Measurements from ENCODE around the gene ATAD1. TPM values are rescaled to one million over a fixed set of nuclear protein-coding genes. Genes with fewer than 3 reads are reported as not detected.

The ATAD1 gene
- total and polyA plus RNA-seq, 4 donors = 11.6 to 50.2 (median 28.7) TPM

- no peak overlapping the region for H3K4me3 ChIP-seq
- no peaks in the 10 kb centered on the region for H3K27me3 ChIP-seq (ENCODE audit: control insufficient read depth in 3 of 3, insufficient read depth in 3 of 3, low read length in 2 of 3)
- WGBS, 2 donors = 93 to 95% methylated on average over 4 of the region's 4 CpGs
- H3K4me1 ChIP-seq (ENCODE audit: control insufficient read depth in 5 of 5, insufficient read depth in 5 of 5, low read length in 5 of 5) = peaks cover 0 to 16% (median 5%) of the 10 kb centered on the region in 5 donors
- DNase-seq (no peak), ATAC-seq (ENCODE audit: insufficient read depth, low FRiP score) (no peak)
- H3K9ac ChIP-seq (ENCODE audit: insufficient read depth in 1 of 2, low read length in 2 of 2) = no peak overlapping the region
- peaks cover 0 to 6% (median 0%) of the 10 kb centered on the region in 4 donors for H3K36me3 ChIP-seq (ENCODE audit: control insufficient read depth in 4 of 4, insufficient read depth in 4 of 4, low read length in 4 of 4)
- TF ChIP-seq CTCF (IDR thresholded peaks at IDR 0.05; ENCODE audit: control extremely low read depth, extremely low read depth) = no peak
- H3K27ac ChIP-seq (ENCODE audit: low read depth in 1 of 2, low read length in 1 of 2) = peak overlapping the region in 1 of 2 donors; percentile 27
- no peaks in the 10 kb centered on the region for H3K9me3 ChIP-seq (ENCODE audit: control insufficient read depth in 4 of 4, insufficient read depth in 3 of 4, low read length in 3 of 4)
Measured at GRCh38 chr10:87702973-87703294, 115.1 kb downstream of the ATAD1 start.

- no peak overlapping the region for H3K4me3 ChIP-seq
- H3K9ac ChIP-seq (ENCODE audit: insufficient read depth in 1 of 2, low read length in 2 of 2) = no peak overlapping the region
- WGBS, 2 donors = 84 to 87% methylated on average over 9 of the region's 9 CpGs
- H3K27me3 ChIP-seq (ENCODE audit: control insufficient read depth in 3 of 3, insufficient read depth in 3 of 3, low read length in 2 of 3) = no peaks in the 10 kb centered on the region
- no peak for DNase-seq
- peaks cover 0 to 16% (median 5%) of the 10 kb centered on the region in 5 donors for H3K4me1 ChIP-seq (ENCODE audit: control insufficient read depth in 5 of 5, insufficient read depth in 5 of 5, low read length in 5 of 5)
- H3K9me3 ChIP-seq (ENCODE audit: control insufficient read depth in 4 of 4, insufficient read depth in 3 of 4, low read length in 3 of 4) = no peaks in the 10 kb centered on the region
- no peak for ATAC-seq (ENCODE audit: insufficient read depth, low FRiP score)
- no peak for TF ChIP-seq CTCF (IDR thresholded peaks at IDR 0.05; ENCODE audit: control extremely low read depth, extremely low read depth)
- H3K36me3 ChIP-seq (ENCODE audit: control insufficient read depth in 4 of 4, insufficient read depth in 4 of 4, low read length in 4 of 4) = peaks cover 0 to 6% (median 0%) of the 10 kb centered on the region in 4 donors
- H3K27ac ChIP-seq (ENCODE audit: low read depth in 1 of 2, low read length in 1 of 2) = peak overlapping the region in 1 of 2 donors; percentile 20
Measured at GRCh38 chr10:87702260-87702972, 115.6 kb downstream of the ATAD1 start.

Small RNAs within 50 kb of the gene (small RNA-seq; reads per million reads assigned to genes)
- gene RN7SL78P (ENCODE audit: low replicate concordance) = not detected

Other genes starting within 250 kb of the ATAD1 start
- gene PAPSS2, start 158.3 kb downstream of the ATAD1 start, total RNA-seq = 100 to 1,000 TPM; 100 to 107 TPM
- gene PAPSS2, start 158.3 kb downstream of the ATAD1 start, polyA plus RNA-seq = 10 to 100 TPM; 29.0 to 62.1 TPM
- gene KLLN, start 45.3 kb upstream of the ATAD1 start, total RNA-seq = 1 to 10 TPM; 1.1 to 1.5 TPM
- under 1 TPM; 0.14 to 0.66 TPM for gene KLLN, start 45.3 kb upstream of the ATAD1 start, polyA plus RNA-seq
- gene PTEN, start 45.4 kb upstream of the ATAD1 start, total RNA-seq = 100 to 1,000 TPM in 1 of 2 donors, 10 to 100 TPM in 1; 91.9 to 334 TPM
- 10 to 100 TPM; 29.4 to 36.3 TPM for gene PTEN, start 45.4 kb upstream of the ATAD1 start, polyA plus RNA-seq